Measurements from ENCODE around the gene ZNF208. TPM values are rescaled to one million over a fixed set of nuclear protein-coding genes. Genes with fewer than 3 reads are reported as not detected.
A peak's percentile ranks its signal among the peaks of the same experiment; 100 is the strongest.
"Not testable (repeated sequence)": the region's sequence is repeated elsewhere in the genome, so short reads cannot be mapped to it uniquely, and the experiment has no call there.

Gene ZNF208
- polyA plus RNA-seq, 1 donor, result 4.9 TPM

DNA sequence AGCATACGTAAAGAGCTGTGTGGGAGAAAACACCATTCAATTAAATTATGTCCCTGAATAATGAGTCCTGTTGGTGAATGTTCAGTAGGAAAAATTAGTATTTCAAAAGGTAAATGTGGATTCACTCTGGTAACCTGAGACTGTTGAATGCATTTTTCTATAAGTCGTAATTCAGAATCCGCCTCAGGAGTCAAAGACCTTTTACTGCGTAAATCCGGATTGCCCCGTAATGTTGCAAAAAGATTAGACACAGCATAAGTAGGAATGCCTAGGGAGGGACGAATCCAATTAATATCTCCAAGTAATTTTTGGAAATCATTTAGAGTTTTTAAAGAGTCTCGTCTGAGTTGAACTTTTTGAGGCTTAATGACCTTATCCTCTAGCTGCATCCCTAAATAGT lies 126.0 kb downstream of the ZNF208 start:
- DNase-seq, result not testable (repeated sequence)

GRCh38 chr19:21883516-21883915 lies 127.2 kb downstream of the ZNF208 start:
- DNase-seq, result peak; percentile 46

Other genes with a start within 250 kb of the ZNF208 start
- gene ZNF100, start 243.4 kb downstream of the ZNF208 start, polyA plus RNA-seq (ENCODE audit: insufficient read length), result 20.8 TPM
- 56.2 TPM for gene ZNF43, start 174.8 kb downstream of the ZNF208 start, polyA plus RNA-seq (ENCODE audit: insufficient read length)
- gene ZNF257, start 41.5 kb upstream of the ZNF208 start, polyA plus RNA-seq (ENCODE audit: insufficient read length), result 8.1 TPM
- 1.6 TPM for gene ZNF676, start 186.0 kb upstream of the ZNF208 start, polyA plus RNA-seq (ENCODE audit: insufficient read length)